Activated T-helper 17 cell treated with anti-CD3 and anti-CD28 coated beads, Interleukin-2, amount 50 U/mL, for 72 hours (primary cell): ENCODE results near the gene CDH7. TPM values are rescaled to one million over a fixed set of nuclear protein-coding genes. Genes with fewer than 3 reads are reported as not detected.

Source experiments
- ATAC-seq: fragments of 150-1000 bp; cut with Tn5 transposase; replicated peaks from 2 replicates; pipeline ENCODE4 v1.10.0; 2021; ENCODE audit warnings: mild to moderate bottlenecking, moderate library complexity
- H3K27ac Mint-ChIP-seq: one replicate; pipeline ENCODE4 v1.8.0; 2022; ENCODE audit warnings: mixed read lengths
- H3K27me3 Mint-ChIP-seq: one replicate; pipeline ENCODE4 v1.8.0; 2022; ENCODE audit warnings: mixed read lengths
- H3K36me3 Mint-ChIP-seq: one replicate; pipeline ENCODE4 v1.8.0; 2022; ENCODE audit warnings: low read depth, mild to moderate bottlenecking, mixed read lengths
- H3K4me1 Mint-ChIP-seq: one replicate; pipeline ENCODE4 v1.8.0; 2022; ENCODE audit warnings: mixed read lengths
- H3K4me3 Mint-ChIP-seq: one replicate; pipeline ENCODE4 v1.8.0; 2022; ENCODE audit warnings: mild to moderate bottlenecking, mixed read lengths
- H3K9me3 Mint-ChIP-seq: one replicate; pipeline ENCODE4 v1.8.0; 2022; ENCODE audit warnings: mixed read lengths
- total RNA-seq, 2 donors: library from RNA; stranded (reverse); gene quantifications; one replicate each; pipeline ENCODE4 v1.2.3, GENCODE V29; 2022

CDH7 gene
- total RNA-seq, 2 donors from 2014 or later: not detected

DNA sequence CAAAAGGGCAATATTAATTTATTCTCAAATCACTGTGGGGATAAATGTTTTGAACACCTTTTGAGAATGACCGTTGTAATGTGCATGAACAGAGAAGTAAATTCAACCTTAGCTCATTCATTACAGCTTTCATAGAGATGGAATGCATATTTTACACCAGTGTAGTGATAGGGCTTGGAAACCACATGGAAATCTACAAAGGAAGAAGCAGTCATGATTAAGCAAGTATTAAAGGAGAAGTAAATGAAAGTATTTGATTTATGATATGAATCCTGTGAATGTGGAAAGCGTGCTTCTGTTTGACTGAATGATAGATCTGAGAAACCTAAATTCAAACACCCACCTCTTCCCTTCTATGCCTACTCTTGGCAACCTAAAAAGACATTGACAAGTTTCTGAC is 64.7 kb downstream of the CDH7 start:
- no peaks in the 10 kb centered on the region for H3K4me1 Mint-ChIP-seq

DNA sequence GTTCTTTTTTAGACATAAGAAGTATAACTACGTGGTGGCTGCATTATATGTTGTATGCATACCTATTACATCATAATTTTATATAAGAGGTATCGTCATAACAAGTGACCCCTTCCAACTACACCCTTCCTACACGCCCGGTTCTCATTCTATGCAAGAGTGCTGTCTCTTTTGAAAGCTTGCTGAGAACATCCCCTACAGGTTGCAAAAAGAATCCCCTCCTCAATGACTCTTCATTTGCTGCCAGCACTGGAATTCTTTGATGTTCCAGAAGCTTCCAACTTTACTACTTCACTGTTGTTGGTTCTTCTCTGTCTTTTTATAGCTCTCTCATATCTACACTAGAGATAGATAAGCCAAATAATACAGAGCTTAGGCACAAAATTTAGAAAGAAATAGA is 66.4 kb downstream of the CDH7 start:
- no peak for ATAC-seq
- H3K4me3 Mint-ChIP-seq: no peak overlapping the region
- no peaks in the 10 kb centered on the region for H3K27me3 Mint-ChIP-seq
- peaks cover 8% of the 10 kb centered on the region for H3K9me3 Mint-ChIP-seq
- H3K4me1 Mint-ChIP-seq: no peaks in the 10 kb centered on the region
- H3K36me3 Mint-ChIP-seq: no peaks in the 10 kb centered on the region
- H3K27ac Mint-ChIP-seq: no peak overlapping the region

More for the DNA sequence above, 64.7 kb downstream of the CDH7 start:
- ATAC-seq: no peak
- H3K27ac Mint-ChIP-seq: no peak overlapping the region
- H3K36me3 Mint-ChIP-seq: no peaks in the 10 kb centered on the region
- no peak overlapping the region for H3K4me3 Mint-ChIP-seq
- H3K27me3 Mint-ChIP-seq: no peaks in the 10 kb centered on the region
- H3K9me3 Mint-ChIP-seq: peaks cover 12% of the 10 kb centered on the region

DNA sequence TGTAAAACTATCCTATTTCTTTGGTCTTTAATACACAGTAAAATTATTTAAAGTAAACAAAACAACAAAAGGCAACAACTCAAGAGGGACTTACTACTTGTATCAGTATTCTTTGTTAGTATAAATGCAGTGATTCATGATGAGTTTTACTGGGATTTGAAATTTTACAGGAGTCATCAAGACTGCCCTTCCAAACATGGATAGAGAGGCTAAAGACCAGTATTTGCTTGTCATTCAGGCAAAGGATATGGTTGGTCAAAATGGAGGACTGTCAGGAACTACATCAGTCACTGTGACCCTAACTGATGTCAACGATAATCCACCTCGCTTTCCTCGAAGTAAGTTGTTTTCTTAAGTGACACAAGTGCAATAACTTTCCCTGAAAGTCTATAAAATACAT is 71.1 kb downstream of the CDH7 start:
- Mint-ChIP-seq H3K4me3 (no peak overlapping the region), H3K27me3 (no peaks in the 10 kb centered on the region), H3K27ac (no peak overlapping the region), H3K36me3 (no peaks in the 10 kb centered on the region), H3K4me1 (no peaks in the 10 kb centered on the region), H3K9me3 (peaks cover 3% of the 10 kb centered on the region)
- no peak for ATAC-seq

DNA sequence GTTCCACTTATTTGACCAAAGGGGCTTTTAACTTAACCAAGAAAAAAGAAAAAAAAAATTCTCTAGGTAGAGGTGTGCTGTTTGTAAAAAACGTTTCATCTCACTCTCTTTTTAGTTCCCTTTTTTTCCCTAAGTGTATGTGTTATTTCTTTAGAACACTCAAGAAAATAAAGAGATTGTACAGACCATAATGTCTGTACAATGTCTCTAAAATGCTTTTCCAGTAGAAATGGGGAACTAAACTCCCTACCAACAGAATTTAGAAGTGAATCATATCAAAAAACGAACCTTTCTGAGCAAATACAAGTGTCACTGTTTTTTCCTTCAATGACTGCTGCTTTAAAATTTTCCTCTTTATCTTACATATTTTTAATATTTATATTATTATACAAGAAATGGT is 72.0 kb downstream of the CDH7 start:
- Mint-ChIP-seq H3K4me3 (no peak overlapping the region), H3K27ac (no peak overlapping the region), H3K9me3 (no peaks in the 10 kb centered on the region), H3K4me1 (no peaks in the 10 kb centered on the region), H3K36me3 (no peaks in the 10 kb centered on the region), H3K27me3 (no peaks in the 10 kb centered on the region)
- ATAC-seq: no peak

DNA sequence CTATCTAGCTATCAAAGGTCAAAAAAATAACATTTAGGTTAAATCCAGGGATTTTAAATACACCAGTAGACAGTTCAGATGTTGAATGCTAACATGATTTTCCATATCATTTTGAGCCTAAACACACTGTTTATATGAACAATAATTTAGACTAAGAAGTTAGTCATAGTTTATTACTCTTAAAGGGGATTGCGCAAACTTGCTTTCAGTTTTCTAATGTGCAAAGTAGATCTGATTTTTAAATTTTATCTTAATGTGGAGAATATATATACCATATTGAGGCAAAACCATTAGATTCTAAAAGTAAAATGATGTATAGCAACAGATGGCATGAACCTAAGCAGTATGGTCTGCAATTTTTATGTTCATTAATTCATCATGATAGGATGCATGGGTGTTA is 76.6 kb downstream of the CDH7 start:
- no peak overlapping the region for H3K27ac Mint-ChIP-seq
- peaks cover 4% of the 10 kb centered on the region for H3K9me3 Mint-ChIP-seq
- no peak for ATAC-seq
- no peaks in the 10 kb centered on the region for H3K4me1 Mint-ChIP-seq
- no peaks in the 10 kb centered on the region for H3K27me3 Mint-ChIP-seq
- no peaks in the 10 kb centered on the region for H3K36me3 Mint-ChIP-seq
- no peak overlapping the region for H3K4me3 Mint-ChIP-seq

- H3K36me3 Mint-ChIP-seq: no peaks in the 10 kb centered on the region
- peaks cover 20% of the 10 kb centered on the region for H3K9me3 Mint-ChIP-seq
- H3K27ac Mint-ChIP-seq: no peak overlapping the region
- no peaks in the 10 kb centered on the region for H3K27me3 Mint-ChIP-seq
- ATAC-seq: no peak
- H3K4me3 Mint-ChIP-seq: no peak overlapping the region
- no peaks in the 10 kb centered on the region for H3K4me1 Mint-ChIP-seq
Observed at GRCh38 chr18:65835881-65836280, 85.1 kb downstream of the CDH7 start.

DNA sequence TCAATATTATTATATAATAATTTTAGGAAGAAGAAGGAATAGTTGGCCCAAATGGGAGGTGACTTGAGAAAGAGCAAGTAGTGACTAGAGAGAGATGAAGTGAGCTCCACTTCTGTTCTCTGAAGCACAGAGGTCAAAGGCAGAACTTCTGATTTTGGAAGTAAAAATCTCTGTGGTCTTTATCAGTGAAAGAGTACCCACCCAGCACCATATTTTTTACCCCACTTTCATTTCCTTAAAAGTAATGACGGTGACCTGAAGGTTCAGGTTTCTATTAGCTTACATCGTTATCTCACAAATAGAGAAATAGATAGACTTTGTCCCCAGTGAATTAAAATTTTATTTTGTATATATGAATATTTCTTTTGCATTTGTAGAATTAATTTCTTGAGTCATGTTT is 95.3 kb downstream of the CDH7 start:
- no peak for ATAC-seq
- H3K4me3 Mint-ChIP-seq: no peak overlapping the region
- no peaks in the 10 kb centered on the region for H3K36me3 Mint-ChIP-seq
- H3K9me3 Mint-ChIP-seq: peaks cover 3% of the 10 kb centered on the region
- no peak overlapping the region for H3K27ac Mint-ChIP-seq
- H3K27me3 Mint-ChIP-seq: no peaks in the 10 kb centered on the region
- H3K4me1 Mint-ChIP-seq: no peaks in the 10 kb centered on the region

DNA sequence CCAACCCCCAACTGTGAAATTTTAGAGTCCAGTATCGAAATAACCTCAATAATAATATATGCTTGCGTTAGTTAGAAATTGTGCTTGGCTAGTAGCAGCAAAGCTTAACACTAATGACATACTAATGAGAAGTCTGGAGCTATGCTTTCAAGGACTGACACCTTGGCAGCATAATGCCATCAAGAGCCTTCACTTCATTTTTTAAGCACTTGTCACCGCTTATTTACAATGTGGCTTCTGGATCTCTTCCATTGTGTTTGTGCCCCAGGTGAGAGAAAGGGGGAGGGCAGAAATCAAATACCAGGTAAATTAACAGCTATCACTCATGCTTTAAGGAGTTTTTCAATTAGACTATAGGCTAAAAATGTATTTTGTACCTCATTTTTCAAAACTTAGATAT is 101.5 kb downstream of the CDH7 start:
- H3K4me3 Mint-ChIP-seq: no peak overlapping the region

GRCh38 chr18:65859075-65859474 is 108.3 kb downstream of the CDH7 start:
- Mint-ChIP-seq H3K27me3 (no peaks in the 10 kb centered on the region), H3K4me3 (no peak overlapping the region), H3K9me3 (peaks cover 5% of the 10 kb centered on the region), H3K27ac (no peak overlapping the region), H3K4me1 (no peaks in the 10 kb centered on the region), H3K36me3 (no peaks in the 10 kb centered on the region)
- no peak for ATAC-seq

More for the DNA sequence above, 101.5 kb downstream of the CDH7 start:
- Mint-ChIP-seq H3K4me1 (no peaks in the 10 kb centered on the region), H3K27ac (no peak overlapping the region), H3K27me3 (no peaks in the 10 kb centered on the region), H3K36me3 (no peaks in the 10 kb centered on the region), H3K9me3 (peaks cover 11% of the 10 kb centered on the region)
- no peak for ATAC-seq

- no peak for ATAC-seq
- Mint-ChIP-seq H3K36me3 (no peaks in the 10 kb centered on the region), H3K27ac (no peak overlapping the region), H3K4me3 (no peak overlapping the region), H3K4me1 (no peaks in the 10 kb centered on the region), H3K9me3 (peaks cover 4% of the 10 kb centered on the region), H3K27me3 (no peaks in the 10 kb centered on the region)
Observed at GRCh38 chr18:65869527-65869926, 118.7 kb downstream of the CDH7 start.

GRCh38 chr18:65876310-65876709 is 125.5 kb downstream of the CDH7 start:
- no peaks in the 10 kb centered on the region for H3K27me3 Mint-ChIP-seq
- H3K4me3 Mint-ChIP-seq: no peak overlapping the region
- ATAC-seq: no peak
- no peaks in the 10 kb centered on the region for H3K4me1 Mint-ChIP-seq
- H3K9me3 Mint-ChIP-seq: peaks cover 10% of the 10 kb centered on the region
- H3K27ac Mint-ChIP-seq: no peak overlapping the region
- H3K36me3 Mint-ChIP-seq: no peaks in the 10 kb centered on the region

GRCh38 chr18:65897292-65897691 is 146.5 kb downstream of the CDH7 start:
- no peak for ATAC-seq
- Mint-ChIP-seq H3K27ac (no peak overlapping the region), H3K36me3 (no peaks in the 10 kb centered on the region)

GRCh38 chr18:65901522-65901921 is 150.7 kb downstream of the CDH7 start:
- ATAC-seq: no peak
- H3K9me3 Mint-ChIP-seq: peaks cover 4% of the 10 kb centered on the region

More at GRCh38 chr18:65897292-65897691, 146.5 kb downstream of the CDH7 start:
- H3K4me3 Mint-ChIP-seq: no peak overlapping the region
- H3K4me1 Mint-ChIP-seq: no peaks in the 10 kb centered on the region
- H3K9me3 Mint-ChIP-seq: peaks cover 6% of the 10 kb centered on the region
- H3K27me3 Mint-ChIP-seq: no peaks in the 10 kb centered on the region

GRCh38 chr18:65906621-65907034 is 155.8 kb downstream of the CDH7 start:
- H3K4me1 Mint-ChIP-seq: no peaks in the 10 kb centered on the region
- no peaks in the 10 kb centered on the region for H3K27me3 Mint-ChIP-seq
- no peak overlapping the region for H3K4me3 Mint-ChIP-seq
- no peak for ATAC-seq
- peaks cover 4% of the 10 kb centered on the region for H3K9me3 Mint-ChIP-seq
- H3K36me3 Mint-ChIP-seq: no peaks in the 10 kb centered on the region
- H3K27ac Mint-ChIP-seq: no peak overlapping the region

More at GRCh38 chr18:65901522-65901921, 150.7 kb downstream of the CDH7 start:
- Mint-ChIP-seq H3K4me1 (no peaks in the 10 kb centered on the region), H3K27ac (no peak overlapping the region), H3K27me3 (no peaks in the 10 kb centered on the region), H3K36me3 (no peaks in the 10 kb centered on the region), H3K4me3 (no peak overlapping the region)

DNA sequence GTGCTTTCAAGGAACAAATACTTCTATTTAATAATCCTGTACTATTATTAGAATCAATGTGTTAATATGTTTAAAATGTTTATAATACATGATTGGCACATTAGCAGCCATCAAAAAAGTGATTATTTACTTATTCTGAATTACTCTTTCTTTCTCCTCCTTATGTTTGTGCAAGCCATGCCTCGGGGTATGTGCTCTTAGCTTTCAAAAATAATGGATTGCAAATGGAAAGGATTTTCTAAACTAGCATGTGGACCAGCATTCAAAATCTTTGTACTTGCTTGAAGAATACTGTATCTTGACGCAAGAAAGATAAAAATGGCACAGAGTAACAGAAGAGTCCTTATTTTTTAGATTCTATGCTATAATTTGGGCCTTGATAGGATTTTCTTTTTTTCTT is 156.5 kb downstream of the CDH7 start:
- H3K4me1 Mint-ChIP-seq: no peaks in the 10 kb centered on the region
- H3K4me3 Mint-ChIP-seq: no peak overlapping the region
- H3K36me3 Mint-ChIP-seq: no peaks in the 10 kb centered on the region
- peaks cover 4% of the 10 kb centered on the region for H3K9me3 Mint-ChIP-seq
- no peaks in the 10 kb centered on the region for H3K27me3 Mint-ChIP-seq
- no peak for ATAC-seq
- H3K27ac Mint-ChIP-seq: no peak overlapping the region

- no peak overlapping the region for H3K4me3 Mint-ChIP-seq
- no peaks in the 10 kb centered on the region for H3K27me3 Mint-ChIP-seq
- H3K9me3 Mint-ChIP-seq: peaks cover 5% of the 10 kb centered on the region
- H3K4me1 Mint-ChIP-seq: no peaks in the 10 kb centered on the region
- no peaks in the 10 kb centered on the region for H3K36me3 Mint-ChIP-seq
- no peak for ATAC-seq
- H3K27ac Mint-ChIP-seq: no peak overlapping the region
Observed at GRCh38 chr18:65919018-65919417, 168.2 kb downstream of the CDH7 start.
